Body of pancreas (tissue), 4 donors: ENCODE results near the gene RWDD4.

Experiments used
- POLR2A ChIP-seq, 3 donors: fragments of 450-650 bp; IDR thresholded peaks; one replicate each; pipeline ENCODE4 v1.6.1; 2016; ENCODE audit warnings: antibody characterized with exemption in 3 of 3, mild to moderate bottlenecking in 2 of 3
- TF ChIP-seq, protein P1 (sequence below), 7 experiments: fragments of 450-650 bp in 4 of 7; fragments of 200-600 bp in 3 of 7; sonication (generic) in 3 of 7; IDR thresholded peaks; one replicate each; pipeline ENCODE4 v1.5.1; 2016 to 2019; ENCODE audit warnings: antibody characterized with exemption in 7 of 7

DNA sequence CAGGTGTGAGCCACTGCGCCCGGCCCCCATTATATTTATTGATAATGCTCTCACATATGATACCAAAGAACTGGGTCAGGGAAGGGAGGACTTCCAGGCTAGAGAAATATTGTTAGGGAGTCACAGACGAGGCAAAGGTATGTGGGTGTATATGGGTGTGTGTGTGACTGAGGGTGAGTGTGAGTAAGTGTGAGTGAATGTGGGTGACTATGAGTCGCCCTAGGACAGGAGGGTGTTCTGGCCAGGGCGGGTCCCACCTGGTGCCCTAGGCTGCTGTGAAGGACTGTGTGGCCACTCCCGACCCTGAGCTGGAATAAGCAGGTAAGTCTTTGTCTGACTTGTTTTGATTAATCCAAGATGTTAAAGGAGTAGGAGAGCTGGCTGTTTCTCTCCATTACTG is 34.4 kb downstream of the RWDD4 start:
- TF ChIP-seq, protein P1, sequence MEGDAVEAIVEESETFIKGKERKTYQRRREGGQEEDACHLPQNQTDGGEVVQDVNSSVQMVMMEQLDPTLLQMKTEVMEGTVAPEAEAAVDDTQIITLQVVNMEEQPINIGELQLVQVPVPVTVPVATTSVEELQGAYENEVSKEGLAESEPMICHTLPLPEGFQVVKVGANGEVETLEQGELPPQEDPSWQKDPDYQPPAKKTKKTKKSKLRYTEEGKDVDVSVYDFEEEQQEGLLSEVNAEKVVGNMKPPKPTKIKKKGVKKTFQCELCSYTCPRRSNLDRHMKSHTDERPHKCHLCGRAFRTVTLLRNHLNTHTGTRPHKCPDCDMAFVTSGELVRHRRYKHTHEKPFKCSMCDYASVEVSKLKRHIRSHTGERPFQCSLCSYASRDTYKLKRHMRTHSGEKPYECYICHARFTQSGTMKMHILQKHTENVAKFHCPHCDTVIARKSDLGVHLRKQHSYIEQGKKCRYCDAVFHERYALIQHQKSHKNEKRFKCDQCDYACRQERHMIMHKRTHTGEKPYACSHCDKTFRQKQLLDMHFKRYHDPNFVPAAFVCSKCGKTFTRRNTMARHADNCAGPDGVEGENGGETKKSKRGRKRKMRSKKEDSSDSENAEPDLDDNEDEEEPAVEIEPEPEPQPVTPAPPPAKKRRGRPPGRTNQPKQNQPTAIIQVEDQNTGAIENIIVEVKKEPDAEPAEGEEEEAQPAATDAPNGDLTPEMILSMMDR (IDR thresholded peaks at IDR 0.05) = no peak
- TF ChIP-seq POLR2A (IDR thresholded peaks at IDR 0.05) = no peak
